Astrocyte (in vitro differentiated cells and primary cell): Measurements from ENCODE around the gene TRHDE.

Source experiments
- EZH2 ChIP-seq: IDR thresholded peaks from 2 replicates; pipeline ENCODE4 v1.6.1; 2012; ENCODE audit warnings: mild to moderate bottlenecking, low read length, inconsistent platforms; ENCODE audit not compliant: insufficient read depth
- TF ChIP-seq, protein P1 (sequence below): IDR thresholded peaks from 2 replicates; pipeline ENCODE4 v1.5.1; 2011; ENCODE audit warnings: low read depth, mild to moderate bottlenecking, inconsistent platforms, low read length, moderate library complexity; ENCODE audit not compliant: insufficient read depth

DNA sequence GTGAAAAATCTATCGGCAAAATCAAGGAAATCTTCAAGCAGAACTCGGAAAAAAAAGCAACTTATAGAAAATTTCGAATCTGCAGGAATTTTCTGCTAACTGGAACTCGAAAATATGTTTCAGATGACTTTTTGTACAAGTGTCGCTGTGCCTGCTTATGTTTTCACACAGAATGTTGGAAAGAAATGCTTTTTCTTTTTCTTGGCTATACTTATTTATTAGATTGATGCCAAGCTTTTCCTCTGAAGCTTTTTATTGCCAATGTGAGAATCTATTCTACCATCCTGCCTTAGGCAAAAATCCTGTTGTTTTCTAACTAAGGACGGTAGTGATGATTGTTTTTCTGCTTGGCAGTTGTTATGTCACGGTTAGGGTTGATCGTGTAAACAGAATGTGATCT is 65.8 kb downstream of the TRHDE start:
- TF ChIP-seq, protein P1, sequence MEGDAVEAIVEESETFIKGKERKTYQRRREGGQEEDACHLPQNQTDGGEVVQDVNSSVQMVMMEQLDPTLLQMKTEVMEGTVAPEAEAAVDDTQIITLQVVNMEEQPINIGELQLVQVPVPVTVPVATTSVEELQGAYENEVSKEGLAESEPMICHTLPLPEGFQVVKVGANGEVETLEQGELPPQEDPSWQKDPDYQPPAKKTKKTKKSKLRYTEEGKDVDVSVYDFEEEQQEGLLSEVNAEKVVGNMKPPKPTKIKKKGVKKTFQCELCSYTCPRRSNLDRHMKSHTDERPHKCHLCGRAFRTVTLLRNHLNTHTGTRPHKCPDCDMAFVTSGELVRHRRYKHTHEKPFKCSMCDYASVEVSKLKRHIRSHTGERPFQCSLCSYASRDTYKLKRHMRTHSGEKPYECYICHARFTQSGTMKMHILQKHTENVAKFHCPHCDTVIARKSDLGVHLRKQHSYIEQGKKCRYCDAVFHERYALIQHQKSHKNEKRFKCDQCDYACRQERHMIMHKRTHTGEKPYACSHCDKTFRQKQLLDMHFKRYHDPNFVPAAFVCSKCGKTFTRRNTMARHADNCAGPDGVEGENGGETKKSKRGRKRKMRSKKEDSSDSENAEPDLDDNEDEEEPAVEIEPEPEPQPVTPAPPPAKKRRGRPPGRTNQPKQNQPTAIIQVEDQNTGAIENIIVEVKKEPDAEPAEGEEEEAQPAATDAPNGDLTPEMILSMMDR = no peak
- TF ChIP-seq EZH2 = no peak
